ENCODE data around the gene OXER1.

GRCh38 chr2:42713920-42714319, 50.0 kb downstream of the OXER1 start:
- no peak for TF ChIP-seq CTCF (IDR thresholded peaks at IDR 0.05)
- TF ChIP-seq POLR2A (IDR thresholded peaks at IDR 0.05), result no peak

All from thyroid gland (tissue), 4 donors.